ENCODE data around the gene CBLB.

CBLB gene

GRCh38 chr3:105606016-105606415 lies 262.8 kb downstream of the CBLB start:
- H3K27me3 ChIP-seq (ENCODE audit: insufficient read depth, low read length), result no peaks in the 10 kb centered on the region
- no peak overlapping the region for H4K91ac ChIP-seq (ENCODE audit: low read depth, low read length)
- H3K79me1 ChIP-seq (ENCODE audit: low read length), result no peaks in the 10 kb centered on the region
- H3K4me2 ChIP-seq (ENCODE audit: low read length), result no peak overlapping the region
- no peak overlapping the region for H4K8ac ChIP-seq (ENCODE audit: low read depth, low read length)
- no peak overlapping the region for H3K4me3 ChIP-seq (ENCODE audit: low read depth, low read length)
- no peak overlapping the region for H2BK5ac ChIP-seq (ENCODE audit: low read depth, low read length, poor library complexity)
- H3K9me3 ChIP-seq (ENCODE audit: insufficient read depth, low read depth, low read length), result no peaks in the 10 kb centered on the region
- no peak for DNase-seq
- peaks cover 0 to 2% of the 10 kb centered on the region in 2 experiments for H3K36me3 ChIP-seq (ENCODE audit: control insufficient read depth in 1 of 2, insufficient read depth in 2 of 2, low read length in 2 of 2)
- no peak overlapping the region for H2AK5ac ChIP-seq (ENCODE audit: low read length)
- no peak overlapping the region for H2BK120ac ChIP-seq (ENCODE audit: insufficient read depth, low read length, poor library complexity)
- H4K12ac ChIP-seq (ENCODE audit: low read depth, low read length), result no peak overlapping the region
- H2AFZ ChIP-seq (ENCODE audit: insufficient read depth, low read length, poor library complexity), result no peak overlapping the region
- H3K18ac ChIP-seq (ENCODE audit: low read length), result no peak overlapping the region
- no peak overlapping the region for H3K4ac ChIP-seq (ENCODE audit: low read depth, low read length)
- H2BK12ac ChIP-seq (ENCODE audit: low read length), result no peak overlapping the region
- H3K79me2 ChIP-seq (ENCODE audit: control insufficient read depth, insufficient read depth, low read length, poor library complexity), result no peaks in the 10 kb centered on the region
- no peak overlapping the region for H3K9ac ChIP-seq (ENCODE audit: low read length)
- H3K23ac ChIP-seq (ENCODE audit: low read length), result no peak overlapping the region
- no peak overlapping the region for H3K27ac ChIP-seq (ENCODE audit: low read depth, low read length)
- no peak overlapping the region for H3K14ac ChIP-seq (ENCODE audit: low read length)
- H3K4me1 ChIP-seq (ENCODE audit: control insufficient read depth in 1 of 2, insufficient read depth in 2 of 2, low read length in 2 of 2), result peaks cover 0 to 6% of the 10 kb centered on the region in 2 experiments

Measured in trophoblast cell (in vitro differentiated cells and primary cell).